Dermis microvascular lymphatic vessel endothelial cell (primary cell): ENCODE measurements around the gene TRIM27. TPM values are rescaled to one million over a fixed set of nuclear protein-coding genes. Genes with fewer than 3 reads are reported as not detected.
A peak's percentile ranks its signal among the peaks of the same experiment; 100 is the strongest.
"Not testable (repeated sequence)": the region's sequence is repeated elsewhere in the genome, so short reads cannot be mapped to it uniquely, and the experiment has no call there.

Source experiments
- DNase-seq, 2 donors: peaks; one replicate each; pipeline versions ENCODE4 v3.0.0 to v3.0.0-alpha.2; 2010; ENCODE audit warnings: low read depth in 2 of 2
- total RNA-seq: library from RNA; depleted of rRNA; stranded (reverse); fragments of >200 nt; gene quantifications from 2 replicates; pipeline ENCODE4 v1.2.1, GENCODE V29; 2014

Gene TRIM27
- total RNA-seq = 39.2 and 59.9 TPM in 2 replicates

GRCh38 chr6:28923318-28924102 lies at the start of gene TRIM27:
TSS of gene TRIM27 (minus strand) at chr6:28923985. CDS start at chr6:28923632, 353 bp downstream.
- peak; percentile 58 to 89 for DNase-seq

GRCh38 chr6:28970056-28970455 lies 46.3 kb upstream of the TRIM27 start:
- not testable (repeated sequence) for DNase-seq

GRCh38 chr6:28969129-28969528 lies 45.3 kb upstream of the TRIM27 start:
- no peak for DNase-seq

GRCh38 chr6:28968476-28968875 lies 44.7 kb upstream of the TRIM27 start:
- no peak for DNase-seq

- DNase-seq = no peak
Observed at GRCh38 chr6:28965706-28966105, 41.9 kb upstream of the TRIM27 start.

- DNase-seq = no peak
Observed at GRCh38 chr6:28960846-28961500, 37.2 kb upstream of the TRIM27 start.

- DNase-seq = not testable (repeated sequence)
Observed at GRCh38 chr6:28958561-28959243, 34.9 kb upstream of the TRIM27 start.

GRCh38 chr6:28957795-28958314 lies 34.1 kb upstream of the TRIM27 start:
- not testable (repeated sequence) for DNase-seq

GRCh38 chr6:28956331-28956730 lies 32.5 kb upstream of the TRIM27 start:
- DNase-seq = no peak

GRCh38 chr6:28953585-28954258 lies 29.9 kb upstream of the TRIM27 start:
- DNase-seq = no peak

GRCh38 chr6:28953039-28953584 lies 29.3 kb upstream of the TRIM27 start:
- DNase-seq = peak in 1 of 2 donors; percentile 56

GRCh38 chr6:28949656-28950195 lies 25.9 kb upstream of the TRIM27 start:
- DNase-seq = not testable (repeated sequence)

GRCh38 chr6:28948782-28949486 lies 25.1 kb upstream of the TRIM27 start:
- DNase-seq = no peak

GRCh38 chr6:28947831-28948270 lies 24.1 kb upstream of the TRIM27 start:
- DNase-seq = peak in 1 of 2 donors; percentile 48

GRCh38 chr6:28947067-28947765 lies 23.4 kb upstream of the TRIM27 start:
- DNase-seq = no peak

- DNase-seq = no peak
Observed at GRCh38 chr6:28945349-28945748, 21.6 kb upstream of the TRIM27 start.

- peak; percentile 59 to 80 for DNase-seq
Observed at GRCh38 chr6:28944412-28944865, 20.7 kb upstream of the TRIM27 start.

GRCh38 chr6:28943557-28944411 lies 20.0 kb upstream of the TRIM27 start:
- peak; percentile 56 to 74 for DNase-seq

- no peak for DNase-seq
Observed at GRCh38 chr6:28943223-28943556, 19.4 kb upstream of the TRIM27 start.
